ENCODE results near the gene CLEC4F. TPM values are rescaled to one million over a fixed set of nuclear protein-coding genes. Genes with fewer than 3 reads are reported as not detected.

Gene CLEC4F
- total RNA-seq, 1 experiment from 2014 or later, result not detected

DNA sequence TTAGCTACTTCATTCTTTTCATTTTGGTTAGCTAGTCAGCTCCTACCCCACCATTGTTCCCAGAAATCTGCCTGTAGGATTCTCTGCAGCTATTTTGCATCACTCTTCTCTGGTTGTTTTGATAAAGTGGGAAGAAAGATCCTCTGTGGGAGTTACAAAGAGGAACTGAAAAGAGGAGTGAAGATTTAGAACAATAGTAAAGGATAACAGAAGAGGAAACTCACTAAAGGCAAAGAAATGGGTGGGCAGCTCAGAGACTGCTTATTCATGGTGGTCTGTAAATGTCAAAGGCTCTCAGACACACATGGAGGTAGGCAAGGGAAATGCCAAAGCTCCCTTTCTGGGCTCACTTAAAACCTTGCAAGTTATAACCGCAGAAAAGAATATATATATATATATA lies 32.4 kb upstream of the CLEC4F start:
- H3K4me3 Mint-ChIP-seq, result no peak overlapping the region
- no peak overlapping the region for H2AFZ ChIP-seq (ENCODE audit: low read length)
- H3K9me3 Mint-ChIP-seq, result no peaks in the 10 kb centered on the region; a peak in 1 of 5 replicates
- peaks cover 47% of the 10 kb centered on the region for H3K27me3 Mint-ChIP-seq (ENCODE audit: low read depth)
- no peak overlapping the region for H3K14ac ChIP-seq (ENCODE audit: insufficient read depth, low read length)
- no peaks in the 10 kb centered on the region for H3K79me2 ChIP-seq (ENCODE audit: insufficient read depth, low read length)
- no peak overlapping the region for H4K8ac ChIP-seq (replicated peaks; ENCODE audit: insufficient read length, low read depth, low read length)
- H2BK15ac ChIP-seq (ENCODE audit: low read depth, low read length), result no peak overlapping the region
- no peak overlapping the region for H3K27ac Mint-ChIP-seq
- no peak overlapping the region for H3K18ac ChIP-seq (ENCODE audit: insufficient read length, low read depth, low read length)
- H3K4me2 ChIP-seq (ENCODE audit: insufficient read depth, insufficient read length, low read length), result no peak overlapping the region
- no peak overlapping the region for H4K91ac ChIP-seq (ENCODE audit: insufficient read length, low read depth, low read length)
- no peak overlapping the region for H3K27ac ChIP-seq (ENCODE audit: insufficient read length, low read depth, low read length)
- no peak overlapping the region for H3K56ac ChIP-seq (ENCODE audit: insufficient read length, low read depth, low read length)
- H3K4me1 Mint-ChIP-seq, result peaks cover 0 to 8% of the 10 kb centered on the region in 2 experiments; a peak in 3 of 4 replicates
- no peak overlapping the region for H2AK5ac ChIP-seq (ENCODE audit: insufficient read length, low read length)
- no peaks in the 10 kb centered on the region for H3K36me3 Mint-ChIP-seq (ENCODE audit: insufficient read depth in 1 of 3, low read depth in 3 of 3)
- no peak overlapping the region for H2BK120ac ChIP-seq (ENCODE audit: low read depth, low read length, poor library complexity, severe bottlenecking)
- no peak for DNase-seq
- no peaks in the 10 kb centered on the region for H3K23me2 ChIP-seq (ENCODE audit: insufficient read length, low read depth, low read length, poor library complexity, severe bottlenecking)
- TF ChIP-seq, protein P1, sequence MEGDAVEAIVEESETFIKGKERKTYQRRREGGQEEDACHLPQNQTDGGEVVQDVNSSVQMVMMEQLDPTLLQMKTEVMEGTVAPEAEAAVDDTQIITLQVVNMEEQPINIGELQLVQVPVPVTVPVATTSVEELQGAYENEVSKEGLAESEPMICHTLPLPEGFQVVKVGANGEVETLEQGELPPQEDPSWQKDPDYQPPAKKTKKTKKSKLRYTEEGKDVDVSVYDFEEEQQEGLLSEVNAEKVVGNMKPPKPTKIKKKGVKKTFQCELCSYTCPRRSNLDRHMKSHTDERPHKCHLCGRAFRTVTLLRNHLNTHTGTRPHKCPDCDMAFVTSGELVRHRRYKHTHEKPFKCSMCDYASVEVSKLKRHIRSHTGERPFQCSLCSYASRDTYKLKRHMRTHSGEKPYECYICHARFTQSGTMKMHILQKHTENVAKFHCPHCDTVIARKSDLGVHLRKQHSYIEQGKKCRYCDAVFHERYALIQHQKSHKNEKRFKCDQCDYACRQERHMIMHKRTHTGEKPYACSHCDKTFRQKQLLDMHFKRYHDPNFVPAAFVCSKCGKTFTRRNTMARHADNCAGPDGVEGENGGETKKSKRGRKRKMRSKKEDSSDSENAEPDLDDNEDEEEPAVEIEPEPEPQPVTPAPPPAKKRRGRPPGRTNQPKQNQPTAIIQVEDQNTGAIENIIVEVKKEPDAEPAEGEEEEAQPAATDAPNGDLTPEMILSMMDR (conservative IDR thresholded peaks at IDR 0.05), result no peak
- H2BK20ac ChIP-seq (ENCODE audit: low read depth, low read length, poor library complexity, severe bottlenecking), result no peak overlapping the region
- no peaks in the 10 kb centered on the region for H3K4me1 ChIP-seq (ENCODE audit: insufficient read depth, low read length)
- no peaks in the 10 kb centered on the region for H4K20me1 ChIP-seq (ENCODE audit: control insufficient read depth, insufficient read depth, insufficient read length)
- H3K4ac ChIP-seq (ENCODE audit: low read depth, low read length), result no peak overlapping the region
- H2BK5ac ChIP-seq (ENCODE audit: insufficient read length, low read length), result no peak overlapping the region
- H3K9ac ChIP-seq (ENCODE audit: extremely low read depth, insufficient read length, low read length), result no peak overlapping the region
- WGBS (ENCODE audit: extremely low coverage, insufficient read length, low lambda C conversion rate), result no CpG with 5 or more reads among the region's 1 CpG
- no peaks in the 10 kb centered on the region for H3K9me3 ChIP-seq (ENCODE audit: control insufficient read depth, low read depth, low read length)
- H3K79me1 ChIP-seq (ENCODE audit: insufficient read depth, low read depth, low read length, poor library complexity, severe bottlenecking), result no peaks in the 10 kb centered on the region
- no peak overlapping the region for H4K5ac ChIP-seq (ENCODE audit: insufficient read length, low read depth, low read length)
- no peak overlapping the region for H3T11ph ChIP-seq (ENCODE audit: low read length)
- H3K27me3 ChIP-seq (ENCODE audit: insufficient read depth, low read length), result no peaks in the 10 kb centered on the region
- H3K23ac ChIP-seq (ENCODE audit: insufficient read length, low read depth, low read length), result no peak overlapping the region
- no peak overlapping the region for H2BK12ac ChIP-seq (ENCODE audit: insufficient read length, low read depth, low read length)
